HG03439 (cell line): ENCODE measurements around the gene CD101.

Source experiments
- ATAC-seq: cut with Tn5 transposase; IDR thresholded peaks from one replicate; pipeline ENCODE4 v1.9.1; 2021; ENCODE audit warnings: mild to moderate bottlenecking, moderate library complexity; ENCODE audit not compliant: unreplicated experiment

Gene CD101

DNA sequence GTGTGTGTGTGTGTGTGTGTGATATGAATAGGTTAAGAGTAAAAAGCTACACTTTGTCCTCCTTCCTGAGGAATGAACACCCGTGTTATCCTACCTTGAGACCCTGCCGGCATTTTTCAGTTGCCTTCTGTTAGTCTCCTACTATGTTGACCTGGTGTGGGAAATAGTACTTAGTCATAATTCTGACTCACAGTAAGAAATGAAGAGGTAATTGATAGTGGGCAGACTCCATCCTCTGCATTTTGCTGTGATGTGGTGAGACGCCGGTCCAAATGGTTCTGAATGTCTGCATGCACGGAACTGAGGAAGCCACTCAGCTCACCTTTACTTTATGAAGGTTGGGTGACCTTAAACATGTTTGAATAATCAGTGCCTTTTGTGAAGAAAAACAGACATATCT is 12.6 kb downstream of the CD101 start:
- ATAC-seq = no peak

DNA sequence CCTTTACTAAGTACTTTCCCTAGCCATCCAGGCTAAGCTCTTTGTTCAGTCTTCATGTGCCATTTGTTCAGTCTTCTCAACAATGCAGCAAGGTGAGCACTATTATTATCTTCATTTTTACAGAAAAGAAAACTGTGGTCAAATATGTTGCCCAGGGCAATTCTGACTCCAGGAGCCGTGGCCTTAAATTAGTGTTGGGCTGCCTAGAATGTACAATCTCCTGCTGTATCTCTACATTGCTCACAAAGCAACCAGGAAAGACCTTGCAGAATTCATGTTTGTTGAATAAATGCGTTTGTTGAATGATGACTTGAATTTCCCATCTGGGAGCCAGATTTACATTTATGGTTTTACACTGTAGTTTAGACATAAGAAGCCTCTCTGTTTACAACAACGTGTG is 14.2 kb downstream of the CD101 start:
- no peak for ATAC-seq

DNA sequence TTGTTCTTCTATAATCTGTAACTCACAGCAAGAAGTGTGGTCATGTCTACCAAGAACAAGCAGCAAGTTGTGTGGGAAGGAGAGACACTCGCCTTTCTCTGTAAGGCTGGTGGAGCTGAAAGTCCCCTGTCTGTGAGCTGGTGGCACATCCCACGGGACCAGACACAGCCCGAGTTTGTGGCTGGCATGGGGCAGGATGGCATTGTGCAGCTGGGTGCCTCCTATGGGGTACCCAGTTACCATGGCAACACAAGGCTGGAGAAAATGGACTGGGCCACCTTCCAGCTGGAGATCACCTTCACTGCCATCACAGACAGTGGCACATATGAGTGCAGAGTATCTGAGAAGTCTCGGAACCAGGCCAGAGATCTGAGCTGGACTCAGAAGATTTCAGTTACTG is 15.5 kb downstream of the CD101 start:
- ATAC-seq = no peak

DNA sequence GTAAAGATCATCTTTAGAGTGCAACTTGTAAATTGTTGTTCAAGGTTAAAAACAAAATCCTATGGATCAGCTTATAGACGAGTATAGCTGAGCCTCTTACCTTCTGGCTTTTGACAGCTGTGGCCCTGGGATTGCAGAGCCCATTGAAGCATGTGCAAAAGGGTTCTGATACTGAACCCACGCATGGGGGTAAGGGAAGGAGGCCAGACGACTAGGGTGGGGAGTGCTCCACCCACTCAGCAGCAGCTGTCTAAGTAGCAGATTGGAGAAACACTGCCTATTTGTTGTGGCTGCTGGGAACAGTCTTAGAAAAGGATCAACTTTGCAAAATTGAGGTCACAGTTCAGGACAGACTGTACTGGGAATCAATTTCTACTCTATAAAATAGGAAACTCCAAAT is 16.1 kb downstream of the CD101 start:
- no peak for ATAC-seq

DNA sequence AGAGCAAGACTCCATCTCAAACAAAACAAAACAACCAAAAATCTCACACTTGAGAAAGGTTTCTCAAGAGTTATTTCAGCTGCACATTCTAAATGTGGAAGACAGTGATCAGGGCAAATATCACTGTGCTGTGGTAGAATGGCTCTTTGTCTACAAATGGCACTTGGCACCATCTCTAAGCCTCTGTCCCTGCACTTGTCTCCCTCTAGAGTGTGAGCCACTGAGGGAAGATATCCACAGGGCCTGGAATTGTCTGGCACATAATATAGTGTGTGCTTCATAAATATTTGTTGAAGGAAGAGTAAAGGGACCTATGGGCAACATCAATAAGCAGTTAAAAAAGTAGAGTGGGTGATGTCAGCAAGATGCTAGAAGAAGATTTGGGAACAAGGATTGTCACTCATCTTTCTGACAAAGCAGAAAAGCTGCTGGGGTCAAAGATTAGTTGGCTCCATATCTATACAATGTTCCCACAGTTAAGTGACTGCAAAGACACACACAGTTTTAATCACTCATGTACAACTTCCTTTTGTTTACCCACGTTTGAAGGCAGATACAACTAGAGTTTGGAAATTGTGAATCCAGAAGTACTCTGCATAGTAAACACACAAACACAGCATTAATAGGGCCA is 19.1 kb downstream of the CD101 start:
- ATAC-seq = no peak

DNA sequence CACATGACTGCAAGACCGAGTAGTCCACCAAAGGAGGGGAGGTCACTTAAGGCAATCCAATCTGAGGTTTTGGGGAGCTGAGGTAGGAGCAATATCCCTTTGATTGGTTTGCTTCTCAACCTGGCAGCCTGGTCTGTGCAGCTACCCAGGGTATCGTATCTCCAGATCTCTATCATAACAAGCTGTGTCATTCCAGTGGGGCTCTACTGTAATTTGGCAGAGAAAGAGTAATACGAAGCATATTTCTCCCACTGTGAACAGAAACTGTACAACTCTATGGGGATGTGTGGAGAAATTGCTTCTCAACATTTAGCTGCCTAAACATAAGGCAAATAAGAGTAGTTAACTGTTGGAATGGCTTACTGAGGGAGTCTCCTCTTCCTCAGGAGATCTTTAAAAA is 20.6 kb downstream of the CD101 start:
- ATAC-seq = no peak

DNA sequence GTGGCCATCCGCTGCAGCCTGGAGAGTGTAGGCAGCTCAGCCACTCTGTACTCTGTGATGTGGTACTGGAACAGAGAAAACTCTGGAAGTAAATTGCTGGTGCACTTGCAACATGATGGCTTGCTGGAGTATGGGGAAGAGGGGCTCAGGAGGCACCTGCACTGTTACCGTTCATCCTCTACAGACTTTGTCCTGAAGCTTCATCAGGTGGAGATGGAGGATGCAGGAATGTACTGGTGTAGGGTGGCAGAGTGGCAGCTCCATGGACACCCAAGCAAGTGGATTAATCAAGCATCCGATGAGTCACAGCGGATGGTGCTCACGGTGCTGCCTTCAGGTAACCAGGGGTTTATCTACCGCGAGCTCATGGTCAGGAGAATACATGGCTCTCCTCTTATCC is 24.0 kb downstream of the CD101 start:
- no peak for ATAC-seq

DNA sequence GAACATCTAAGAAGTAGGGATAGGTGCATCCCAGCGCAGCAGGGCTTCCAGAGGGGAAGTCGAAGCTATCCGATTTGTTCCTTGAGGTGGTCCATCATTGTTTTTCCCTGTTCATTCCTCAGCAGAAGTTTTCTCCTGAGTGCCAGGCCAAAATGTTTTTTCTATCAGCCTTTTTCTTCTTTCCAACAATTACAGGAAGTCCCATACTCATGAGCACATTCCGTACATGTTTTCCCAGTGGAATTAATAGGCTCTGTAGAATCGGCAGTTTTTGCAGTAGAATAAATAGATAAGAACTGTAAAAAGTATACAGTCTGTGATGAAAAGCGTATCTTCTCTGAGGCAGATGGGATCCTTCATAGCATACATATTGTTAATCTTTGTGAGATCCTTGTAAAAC is 24.8 kb downstream of the CD101 start:
- no peak for ATAC-seq

DNA sequence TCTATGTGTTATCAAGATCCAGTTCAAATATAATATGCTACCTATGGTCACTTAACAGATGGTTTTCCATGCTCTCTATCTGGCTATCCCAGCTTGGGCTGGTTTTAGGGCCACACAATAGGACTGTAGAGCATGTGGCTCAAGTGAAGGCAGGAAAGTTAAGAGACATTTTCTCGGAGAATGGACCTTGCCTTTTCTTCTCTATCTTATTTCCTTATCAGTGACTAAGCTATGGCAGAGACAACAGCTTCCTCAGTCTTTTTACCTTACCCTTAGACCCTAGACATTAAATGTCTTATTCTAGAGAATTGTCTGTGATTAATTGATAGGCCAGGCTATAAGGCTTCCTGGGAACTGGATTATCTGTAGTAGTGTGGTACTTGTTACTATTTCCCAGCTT is 28.1 kb downstream of the CD101 start:
- no peak for ATAC-seq

DNA sequence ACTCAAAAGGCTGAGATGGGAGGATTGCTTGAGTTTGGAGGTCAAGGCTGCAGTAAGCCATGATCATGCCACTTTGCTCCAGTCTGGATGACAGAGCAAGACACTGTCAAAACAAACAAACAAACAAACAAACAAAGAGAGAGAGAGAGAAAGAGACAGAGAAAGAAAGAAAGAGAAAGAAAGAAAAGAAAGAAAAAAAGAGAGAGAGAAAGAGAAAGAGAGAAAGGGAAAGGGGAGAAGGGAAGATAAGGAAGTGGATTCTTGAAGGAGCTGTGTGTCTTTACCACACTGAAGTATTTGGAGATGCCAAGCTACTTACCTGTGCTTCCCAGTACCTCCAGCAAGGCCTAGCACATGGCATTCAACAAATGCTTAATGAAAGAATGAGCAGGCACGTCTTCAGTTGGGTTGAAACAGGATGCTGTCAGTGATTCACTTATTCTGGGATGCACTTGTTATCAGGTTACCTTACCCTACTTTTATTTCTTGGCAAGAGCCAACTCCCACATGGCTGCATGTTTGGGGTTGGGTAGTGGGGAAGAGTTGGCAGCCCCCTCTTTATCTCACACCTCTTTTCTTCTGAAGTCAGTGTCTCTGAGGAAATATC is 28.8 kb downstream of the CD101 start:
- ATAC-seq = no peak

DNA sequence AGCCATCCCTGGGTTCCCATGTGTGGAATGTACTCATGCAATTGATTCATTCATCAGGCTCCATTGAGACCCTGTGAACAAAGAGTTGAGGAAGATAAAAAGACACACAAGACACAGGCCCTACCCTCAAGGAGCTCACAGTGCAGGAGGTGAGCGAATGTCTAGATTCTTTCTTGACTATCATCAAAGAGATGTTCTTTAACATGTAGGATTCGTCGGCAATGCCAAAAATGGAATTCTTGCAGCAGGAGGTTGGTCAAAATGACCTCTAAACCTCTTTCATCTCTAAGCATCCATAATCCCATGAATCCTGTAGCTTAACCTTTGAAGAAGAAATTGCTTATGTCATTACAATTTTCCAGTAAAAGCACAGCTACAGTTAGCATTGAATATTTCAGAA is 30.7 kb downstream of the CD101 start:
- no peak for ATAC-seq

DNA sequence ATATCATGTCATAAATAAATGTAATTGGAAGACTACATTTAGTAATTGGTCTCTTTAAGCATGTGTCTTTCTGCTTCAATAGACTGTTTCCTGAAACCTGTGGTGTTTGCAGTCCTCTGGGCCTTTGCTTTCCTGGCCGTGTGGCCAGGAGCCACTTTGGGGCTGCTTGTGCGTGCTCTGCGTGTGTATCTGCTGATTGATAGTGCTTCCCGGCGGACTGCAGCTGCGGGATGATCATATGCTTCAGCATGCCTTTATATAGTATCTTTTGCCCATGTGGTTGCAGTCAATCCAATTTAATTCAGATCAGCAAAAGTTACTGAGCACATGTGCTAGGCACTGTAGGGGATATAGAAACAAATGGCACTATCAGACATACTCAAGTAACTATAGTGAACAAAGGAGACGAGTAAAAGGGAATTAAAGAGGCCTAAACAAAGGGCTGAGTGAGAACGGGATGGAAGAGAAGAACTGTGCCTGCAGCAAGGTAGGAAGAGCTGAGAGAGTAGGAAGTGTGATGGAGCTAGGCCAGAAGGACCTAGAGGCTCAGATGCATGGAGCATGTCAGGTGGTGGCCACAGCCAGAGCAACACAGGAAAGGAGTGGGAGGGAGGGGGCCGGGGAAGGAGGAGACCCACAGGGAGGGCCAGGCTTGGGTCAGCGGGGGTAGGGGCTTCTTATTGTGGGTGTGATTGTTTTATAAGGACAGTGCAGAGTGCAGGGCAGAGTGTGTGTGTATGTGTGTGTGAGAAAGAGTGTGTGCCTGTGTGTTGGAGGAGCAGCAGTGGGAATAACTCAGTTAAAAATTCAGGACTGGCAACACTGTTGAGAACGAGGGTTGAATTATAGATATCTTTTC is 31.4 kb downstream of the CD101 start:
- ATAC-seq = no peak

DNA sequence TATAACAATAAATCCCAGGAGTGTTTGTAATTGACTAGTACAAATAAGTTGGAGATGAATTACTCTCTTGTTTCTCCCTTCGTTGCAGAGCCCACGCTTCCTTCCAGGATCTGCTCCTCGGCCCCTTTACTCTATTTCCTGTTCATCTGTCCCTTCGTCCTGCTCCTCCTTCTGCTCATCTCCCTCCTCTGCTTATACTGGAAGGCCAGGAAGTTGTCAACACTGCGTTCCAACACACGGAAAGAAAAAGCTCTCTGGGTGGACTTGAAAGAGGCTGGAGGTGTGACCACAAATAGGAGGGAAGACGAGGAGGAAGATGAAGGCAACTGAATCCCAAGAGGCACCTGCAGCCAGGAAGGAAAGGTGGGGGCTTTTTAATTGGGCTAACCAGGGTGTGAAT is 32.2 kb downstream of the CD101 start:
- ATAC-seq = no peak

DNA sequence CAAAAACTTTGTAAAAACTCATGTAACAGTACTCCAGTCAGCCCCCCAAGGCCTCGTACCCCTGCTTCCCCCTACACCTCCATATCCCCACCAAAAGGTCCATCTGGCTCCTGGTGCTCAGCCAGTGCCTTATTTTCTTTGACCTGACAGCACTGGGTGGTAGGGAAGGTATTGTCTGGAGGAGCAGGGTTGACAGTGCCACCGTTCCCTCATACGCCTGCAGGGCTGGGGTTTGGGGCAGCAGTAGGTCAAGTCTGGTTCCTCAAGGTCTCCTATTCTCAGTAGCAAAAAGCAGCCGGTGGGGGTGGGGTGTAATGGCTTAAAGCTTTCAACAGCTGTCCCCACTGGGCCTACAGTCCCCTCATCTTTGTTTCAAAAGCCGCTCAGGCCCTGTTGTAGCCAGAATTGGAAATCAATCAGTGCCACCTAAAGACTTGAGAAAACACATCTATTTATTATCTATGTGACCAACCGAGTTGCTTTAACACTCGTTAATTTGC is 33.3 kb downstream of the CD101 start:
- ATAC-seq = no peak

DNA sequence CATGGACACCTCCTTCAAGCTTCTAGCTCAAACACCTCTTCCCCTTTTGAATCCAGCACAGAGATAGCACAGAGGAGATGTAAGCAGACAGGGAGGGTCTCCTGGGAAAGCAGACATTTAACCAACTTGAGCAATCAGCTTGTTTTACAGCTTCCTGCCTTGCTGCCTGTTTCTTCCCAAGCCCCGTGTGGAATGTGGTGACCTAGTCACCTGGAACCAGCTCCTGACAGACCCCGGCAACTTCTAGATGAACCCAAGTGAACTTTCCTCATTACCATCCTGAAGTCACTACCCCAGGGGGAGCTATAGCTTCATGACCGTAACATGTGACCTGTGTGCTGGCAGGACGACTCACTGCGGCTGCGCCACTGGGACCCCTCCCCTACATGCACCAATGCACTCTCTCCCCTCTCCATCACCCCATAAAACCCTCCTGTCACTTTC is 34.5 kb downstream of the CD101 start:
- ATAC-seq = no peak

DNA sequence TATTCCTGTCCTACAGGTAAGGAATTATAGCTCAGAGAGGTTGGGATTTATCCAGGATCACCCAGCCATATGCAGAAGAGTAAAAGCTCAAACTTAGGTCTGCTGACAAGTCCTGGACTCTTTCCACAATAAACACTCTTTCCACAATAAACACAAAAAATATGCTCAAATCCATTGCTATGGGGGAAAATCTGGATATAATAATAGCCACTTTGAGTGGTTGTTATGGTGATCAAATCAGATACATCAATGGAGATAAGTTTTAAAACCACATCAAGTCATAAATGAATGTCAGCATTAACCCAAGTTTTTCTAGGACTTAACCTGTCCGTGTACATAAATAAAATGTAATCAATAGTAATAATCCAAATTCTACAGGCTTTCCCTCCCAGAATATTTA is 36.2 kb downstream of the CD101 start:
- no peak for ATAC-seq

DNA sequence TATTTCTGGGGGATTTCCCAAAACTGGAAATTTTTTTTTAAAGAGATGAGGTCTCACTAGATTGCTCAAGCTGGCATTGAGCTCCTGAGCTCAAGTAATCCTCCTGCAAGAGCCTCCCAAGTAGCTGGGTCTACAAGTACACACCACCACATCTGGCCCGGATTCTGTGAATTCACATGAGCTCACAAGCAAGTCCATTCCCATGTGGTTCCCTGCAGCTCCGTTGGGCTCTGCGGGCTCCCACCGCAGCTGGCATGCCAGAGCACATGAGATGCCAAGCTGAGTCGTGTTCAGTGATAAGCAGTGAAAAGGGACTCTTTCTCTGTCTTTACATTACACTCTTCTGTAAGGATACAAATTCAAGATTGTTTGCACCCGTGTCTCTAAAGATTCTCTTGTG is 36.7 kb downstream of the CD101 start:
- no peak for ATAC-seq

DNA sequence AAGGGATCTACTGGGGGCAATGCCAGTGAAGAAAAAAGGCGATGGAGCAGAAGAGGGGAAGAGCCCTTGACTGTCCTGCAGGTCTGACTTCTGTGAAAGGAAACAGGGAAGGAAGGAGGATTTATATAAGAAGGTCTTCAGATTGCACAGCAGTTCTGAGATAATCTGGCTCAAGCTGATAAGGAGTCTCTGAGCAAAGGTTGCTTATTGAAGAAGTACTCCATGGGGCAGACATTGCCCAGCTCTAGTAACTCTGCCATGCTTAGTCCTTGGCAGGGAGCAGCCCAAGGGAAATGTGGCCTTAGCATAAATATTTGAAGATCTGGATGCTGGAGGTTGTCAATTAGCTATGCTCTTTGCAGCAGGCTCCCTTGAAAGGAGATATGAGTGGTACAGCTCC is 42.7 kb downstream of the CD101 start:
- no peak for ATAC-seq

DNA sequence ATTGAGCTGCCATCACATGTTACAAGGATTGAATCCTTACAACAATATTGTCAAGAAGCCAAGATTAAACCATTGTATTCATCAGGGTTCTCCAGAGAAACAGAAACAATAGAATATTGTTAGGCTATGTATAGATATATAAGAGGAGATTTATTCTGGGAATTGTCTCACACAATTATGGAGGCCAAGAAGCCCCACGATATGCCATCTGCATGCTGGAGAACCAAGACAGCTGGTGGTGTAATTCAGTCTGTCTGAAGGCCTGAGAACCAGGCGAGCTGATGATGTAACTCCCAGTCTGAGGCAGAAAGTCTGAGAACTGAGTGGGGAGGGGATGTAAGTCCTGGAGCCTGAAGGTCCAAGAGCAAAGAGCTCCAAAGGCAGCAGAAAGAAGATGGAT is 44.1 kb downstream of the CD101 start:
- ATAC-seq = no peak

DNA sequence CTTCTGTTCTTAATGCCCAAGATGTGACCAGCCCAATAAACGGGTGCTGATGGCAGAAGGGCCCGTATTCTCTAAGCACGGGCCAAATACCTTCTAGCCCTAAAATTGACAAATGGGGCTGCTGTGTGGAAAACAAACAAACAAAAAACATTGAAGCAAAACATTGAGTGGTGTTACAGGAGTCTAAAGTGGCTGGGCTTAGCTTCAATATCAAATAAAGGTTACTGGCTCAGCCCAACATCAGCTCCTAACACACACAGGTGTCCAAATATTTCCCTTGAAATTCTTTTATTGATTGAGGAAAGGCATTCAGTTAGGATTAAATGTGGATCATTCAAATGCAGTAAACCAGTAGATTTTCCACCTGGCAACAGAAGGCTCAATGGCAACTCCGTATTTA is 45.2 kb downstream of the CD101 start:
- ATAC-seq = no peak

DNA sequence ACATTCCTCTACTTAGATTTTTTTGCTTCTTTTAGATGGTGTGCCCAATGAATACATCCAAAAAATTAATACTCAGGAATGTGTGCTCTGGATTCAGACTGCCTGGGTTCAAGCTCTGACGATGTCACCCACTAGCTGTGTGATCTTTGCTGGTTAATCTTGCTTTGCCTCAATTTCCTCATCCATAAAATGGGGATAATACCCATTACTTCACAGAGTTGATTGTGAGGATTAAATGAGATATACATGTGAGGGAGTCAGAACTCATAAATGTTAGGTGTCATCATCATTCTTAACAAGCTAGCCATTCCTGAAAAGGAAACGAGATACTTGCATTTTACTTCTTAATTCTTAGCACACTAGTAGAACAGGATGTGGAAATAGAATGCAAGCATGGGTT is 45.7 kb downstream of the CD101 start:
- no peak for ATAC-seq

DNA sequence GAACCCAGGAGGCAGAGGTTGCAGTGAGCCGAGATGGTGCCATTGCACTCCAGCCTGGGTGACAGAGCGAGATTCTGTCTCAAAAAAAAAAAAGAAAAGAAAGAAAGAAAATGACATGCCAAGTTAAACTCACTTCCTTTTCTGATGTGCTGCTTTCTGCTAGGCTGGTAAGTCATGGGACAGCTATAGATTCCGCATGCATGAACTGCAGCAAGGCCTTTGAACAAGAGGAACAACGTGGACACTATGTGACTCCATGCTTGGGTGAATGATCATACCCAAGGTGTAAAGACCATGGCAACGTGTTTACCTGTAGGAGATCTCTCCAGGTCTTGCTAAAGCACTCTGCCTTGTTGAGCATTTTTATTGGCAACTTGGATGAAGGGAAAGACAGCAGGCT is 48.3 kb downstream of the CD101 start:
- ATAC-seq = no peak
